ENCODE data around the gene OXA1L. TPM values are rescaled to one million over a fixed set of nuclear protein-coding genes. Genes with fewer than 3 reads are reported as not detected.

The OXA1L gene
- total RNA-seq, 2 experiments from 2014 or later, result 106 to 133 TPM

GRCh38 chr14:22812744-22813143, 46.3 kb downstream of the OXA1L start:
- no peak overlapping the region for H3K27ac Mint-ChIP-seq
- peaks cover 11% of the 10 kb centered on the region for H3K27me3 Mint-ChIP-seq
- DNase-seq, result no peak
- no peak overlapping the region for H3K4me3 Mint-ChIP-seq
- ATAC-seq, result no peak
- CTCF ChIA-PET, result no interaction called here
- no peaks in the 10 kb centered on the region for H3K9me3 Mint-ChIP-seq (ENCODE audit: low read depth)
- H3K36me3 Mint-ChIP-seq, result no peaks in the 10 kb centered on the region
- peaks cover 7% of the 10 kb centered on the region for H3K4me1 Mint-ChIP-seq

- DNase-seq, result no peak
- Mint-ChIP-seq H3K36me3 (no peaks in the 10 kb centered on the region), H3K4me3 (no peak overlapping the region), H3K27ac (no peak overlapping the region), H3K27me3 (peaks cover 9% of the 10 kb centered on the region), H3K4me1 (peaks cover 7% of the 10 kb centered on the region), H3K9me3 (ENCODE audit: low read depth) (no peaks in the 10 kb centered on the region)
- ATAC-seq, result no peak
- CTCF ChIA-PET, result no interaction called here
These were observed 46.7 kb downstream of the OXA1L start for GRCh38 chr14:22813145-22813544.

- CTCF ChIA-PET, result interaction anchor here (1.1 to 1.7 kb wide), 3 partner anchors 47 to 244 kb away, joined by 3 to 4 read pairs (median 4); no protein-coding TSS in a partner anchor
- ATAC-seq (no peak), DNase-seq (no peak)
- H3K27ac Mint-ChIP-seq, result no peak overlapping the region
- no peak overlapping the region for H3K4me3 Mint-ChIP-seq
- H3K9me3 Mint-ChIP-seq (ENCODE audit: low read depth), result no peaks in the 10 kb centered on the region
- H3K36me3 Mint-ChIP-seq, result no peaks in the 10 kb centered on the region
- peaks cover 11% of the 10 kb centered on the region for H3K4me1 Mint-ChIP-seq
- H3K27me3 Mint-ChIP-seq, result peaks cover 12% of the 10 kb centered on the region
These were observed 47.9 kb downstream of the OXA1L start for GRCh38 chr14:22814373-22814772.

GRCh38 chr14:22814941-22815713, 48.6 kb downstream of the OXA1L start, which contains the start of gene SLC7A7:
Gene SLC7A7 (minus strand): TSS chr14:22815435. CDS start chr14:22813398, 2,037 bp downstream.
- Mint-ChIP-seq H3K4me1 (peaks cover 17% of the 10 kb centered on the region), H3K4me3 (no peak within 1 kb of the TSS), H3K36me3 (no peaks in the 10 kb centered on the region), H3K9me3 (ENCODE audit: low read depth) (no peaks in the 10 kb centered on the region), H3K27ac (no peak within 1 kb of the TSS), H3K27me3 (peaks cover 15% of the 10 kb centered on the region)
- DNase-seq (no peak), ATAC-seq (no peak)
- CTCF ChIA-PET, result interaction anchor here (1.1 to 1.7 kb wide), 6 partner anchors 38 to 245 kb away, joined by 3 to 4 read pairs (median 3); no protein-coding TSS in a partner anchor

- Mint-ChIP-seq H3K27me3 (peaks cover 30% of the 10 kb centered on the region), H3K27ac (no peak overlapping the region), H3K4me1 (peaks cover 22% of the 10 kb centered on the region), H3K36me3 (no peaks in the 10 kb centered on the region), H3K4me3 (no peak overlapping the region), H3K9me3 (ENCODE audit: low read depth) (no peaks in the 10 kb centered on the region)
- CTCF ChIA-PET, result interaction anchor here (0.6 to 7.8 kb wide), 14 partner anchors 10 to 1085 kb away, joined by 3 to 239 read pairs (median 4); partner anchors contain the start of genes ABHD4, MMP14 and MRPL52
- DNase-seq, result no peak
- ATAC-seq, result peak; percentile 29
These were observed 52.9 kb downstream of the OXA1L start for GRCh38 chr14:22819151-22819988.

- H3K27me3 Mint-ChIP-seq, result peaks cover 28% of the 10 kb centered on the region
- no peaks in the 10 kb centered on the region for H3K36me3 Mint-ChIP-seq
- DNase-seq (no peak), ATAC-seq (no peak)
- CTCF ChIA-PET, result interaction anchor here (0.7 to 7.8 kb wide), 12 partner anchors 10 to 249 kb away, joined by 3 to 239 read pairs (median 6); partner anchors contain the start of genes LRP10 and OXA1L
- no peaks in the 10 kb centered on the region for H3K9me3 Mint-ChIP-seq (ENCODE audit: low read depth)
- peaks cover 31% of the 10 kb centered on the region for H3K4me1 Mint-ChIP-seq
- H3K27ac Mint-ChIP-seq, result no peak overlapping the region
- no peak overlapping the region for H3K4me3 Mint-ChIP-seq
These were observed 54.2 kb downstream of the OXA1L start for GRCh38 chr14:22820731-22821130.

- peaks cover 28% of the 10 kb centered on the region for H3K27me3 Mint-ChIP-seq
- ATAC-seq, result no peak
- H3K4me3 Mint-ChIP-seq, result no peak overlapping the region
- H3K36me3 Mint-ChIP-seq, result no peaks in the 10 kb centered on the region
- H3K27ac Mint-ChIP-seq, result no peak overlapping the region
- CTCF ChIA-PET, result interaction anchor here (0.7 to 7.8 kb wide), 13 partner anchors 9 to 263 kb away, joined by 3 to 239 read pairs (median 5); partner anchors contain the start of genes LRP10 and OXA1L
- DNase-seq, result no peak
- H3K9me3 Mint-ChIP-seq (ENCODE audit: low read depth), result no peaks in the 10 kb centered on the region
- H3K4me1 Mint-ChIP-seq, result peaks cover 29% of the 10 kb centered on the region
These were observed 54.9 kb downstream of the OXA1L start for GRCh38 chr14:22821193-22822015.

GRCh38 chr14:22822016-22822570, 55.6 kb downstream of the OXA1L start:
- CTCF ChIA-PET, result interaction anchor here (0.6 to 7.8 kb wide), 37 partner anchors 8 to 266 kb away, joined by 3 to 239 read pairs (median 6); partner anchors contain the start of genes ABHD4, AJUBA, CDH24 and DAD1
- Mint-ChIP-seq H3K9me3 (ENCODE audit: low read depth) (no peaks in the 10 kb centered on the region), H3K4me1 (peaks cover 29% of the 10 kb centered on the region), H3K27ac (no peak overlapping the region), H3K4me3 (peak overlapping the region; percentile 30), H3K27me3 (peaks cover 28% of the 10 kb centered on the region), H3K36me3 (no peaks in the 10 kb centered on the region)
- no peak for ATAC-seq
- DNase-seq, result no peak

Other genes with a start within 250 kb of the OXA1L start
- gene DAD1, start 177.5 kb upstream of the OXA1L start, total RNA-seq, result 100 to 1,000 TPM; 115 to 185 TPM
- 10 to 100 TPM; 11.8 to 13.8 TPM for gene ABHD4, start 168.4 kb upstream of the OXA1L start, total RNA-seq
- gene OR6J1, start 122.3 kb upstream of the OXA1L start, total RNA-seq, result not detected
- gene SLC7A7, start 48.7 kb downstream of the OXA1L start, total RNA-seq, result under 1 TPM; 0.16 to 0.58 TPM
- gene MRPL52, start 63.2 kb downstream of the OXA1L start, total RNA-seq, result 100 to 1,000 TPM; 107 to 147 TPM
- gene MMP14, start 69.9 kb downstream of the OXA1L start, total RNA-seq, result 1 to 10 TPM; 1.3 to 2.5 TPM
- 10 to 100 TPM; 59.0 to 60.1 TPM for gene LRP10, start 105.1 kb downstream of the OXA1L start, total RNA-seq
- under 1 TPM; 0.26 to 0.93 TPM for gene REM2, start 116.5 kb downstream of the OXA1L start, total RNA-seq
- 10 to 100 TPM; 82.9 to 96.7 TPM for gene RBM23, start 152.5 kb downstream of the OXA1L start, total RNA-seq
- 10 to 100 TPM; 49.2 to 84.0 TPM for gene PRMT5, start 162.7 kb downstream of the OXA1L start, total RNA-seq
- 10 to 100 TPM; 57.0 to 77.9 TPM for gene HAUS4, start 190.4 kb downstream of the OXA1L start, total RNA-seq
- gene AJUBA, start 215.9 kb downstream of the OXA1L start, total RNA-seq, result 1 to 10 TPM in 1 of 2 experiments, under 1 TPM in 1; 0.41 to 1.2 TPM
- gene C14orf93, start 243.5 kb downstream of the OXA1L start, total RNA-seq, result 10 to 100 TPM in 1 of 2 experiments, 1 to 10 TPM in 1; 9.0 to 12.6 TPM

All from activated CD8-positive, alpha-beta memory T cell treated with anti-CD3 and anti-CD28 coated beads, Interleukin-2, amount 10 ng/mL, durations not matched to agents 7 days and 5 days (primary cell).